Stimulated activated CD8-positive, alpha-beta memory T cell treated with anti-CD3 and anti-CD28 coated beads, Interleukin-7, amount 100 ng/mL, for 24 hours (primary cell): Measurements from ENCODE around the gene CHMP5.

Source experiments
- DNase-seq: peaks from one replicate; pipeline ENCODE4 v3.0.0-alpha.2; 2020; ENCODE audit warnings: low read depth

CHMP5 gene

DNA sequence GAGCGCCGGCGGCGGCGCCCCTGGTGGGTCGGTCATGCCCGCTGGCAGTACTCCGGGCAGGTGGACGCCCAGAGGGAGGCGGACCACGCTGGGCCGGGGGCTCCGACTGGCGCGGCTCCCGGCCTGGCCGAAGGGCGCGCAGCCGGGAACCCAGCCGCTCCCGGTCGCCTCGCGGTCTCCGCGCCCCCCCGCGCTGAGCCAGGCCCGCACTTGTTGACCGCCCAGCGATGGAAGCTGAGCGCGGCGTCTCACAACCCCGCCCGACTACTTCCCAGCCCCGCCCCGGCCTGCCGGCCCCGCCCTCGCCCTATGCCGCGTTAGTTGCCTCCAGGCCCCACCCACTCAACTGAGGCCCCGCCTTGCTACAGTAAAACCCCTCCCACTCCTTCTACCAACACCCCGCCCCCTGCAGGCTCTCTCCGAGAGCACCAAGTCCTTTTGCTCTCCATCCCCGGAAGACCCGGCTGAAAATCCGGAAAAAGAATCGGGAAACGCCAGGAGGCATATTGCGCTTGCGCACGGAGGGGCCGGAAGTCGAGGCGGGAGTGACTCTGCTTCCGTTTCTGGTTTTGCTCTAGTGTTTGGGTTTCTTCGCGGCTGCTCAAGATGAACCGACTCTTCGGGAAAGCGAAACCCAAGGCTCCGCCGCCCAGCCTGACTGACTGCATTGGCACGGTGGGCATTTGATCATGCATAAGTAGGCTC, at the start of gene CHMP5, which contains the start of gene BAG1:
Gene CHMP5 (plus strand): TSS at position 577 of the 705 bp plus-strand sequence. CDS start 30 bp downstream, at position 607.
Gene BAG1 (minus strand): TSS at position 236 of the 705 bp plus-strand sequence.
- peak; percentile 98 for DNase-seq

DNA sequence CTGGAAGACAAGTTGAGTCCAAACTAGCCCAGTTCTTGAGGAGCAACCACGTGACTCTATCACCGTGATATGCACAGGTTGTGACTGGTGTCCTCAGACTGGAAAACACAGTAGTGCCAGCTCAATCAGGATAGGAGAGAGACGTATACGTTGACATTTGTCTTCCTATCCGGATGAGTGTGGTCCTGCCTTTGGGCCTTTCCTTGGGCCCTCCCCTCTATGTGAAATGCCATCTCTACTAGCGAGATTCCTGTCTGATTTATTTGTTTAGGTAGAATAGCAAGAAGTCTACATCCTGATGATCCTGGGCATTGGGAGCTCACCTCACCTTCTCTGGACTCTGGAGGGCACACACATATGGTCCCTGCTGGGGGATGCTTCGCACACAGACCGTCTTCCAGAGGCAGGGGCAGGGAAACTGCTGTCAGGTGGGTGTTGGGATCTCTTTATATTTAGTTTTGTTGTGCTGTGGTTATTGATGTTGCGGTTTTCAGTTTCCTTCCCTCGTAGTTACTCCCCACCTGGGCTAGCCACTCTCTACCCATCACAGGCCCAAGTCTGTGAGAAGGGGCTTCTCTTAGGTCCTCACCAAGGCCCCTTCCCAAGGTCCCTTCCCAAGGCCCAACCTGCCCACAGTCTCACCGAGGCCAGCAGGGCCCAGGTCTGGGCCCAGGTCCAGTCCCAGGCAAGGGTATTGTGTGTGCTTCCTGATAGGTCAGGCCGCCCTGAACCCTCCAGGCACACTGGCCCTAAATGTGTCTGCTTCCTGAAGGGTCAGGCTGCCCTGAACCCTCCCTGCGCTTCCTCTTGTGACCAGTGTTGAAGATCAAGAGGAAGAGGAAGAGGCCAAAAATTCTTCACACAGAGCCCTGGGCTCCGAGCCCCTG, 43.9 kb upstream of the CHMP5 start:
- DNase-seq = no peak

DNA sequence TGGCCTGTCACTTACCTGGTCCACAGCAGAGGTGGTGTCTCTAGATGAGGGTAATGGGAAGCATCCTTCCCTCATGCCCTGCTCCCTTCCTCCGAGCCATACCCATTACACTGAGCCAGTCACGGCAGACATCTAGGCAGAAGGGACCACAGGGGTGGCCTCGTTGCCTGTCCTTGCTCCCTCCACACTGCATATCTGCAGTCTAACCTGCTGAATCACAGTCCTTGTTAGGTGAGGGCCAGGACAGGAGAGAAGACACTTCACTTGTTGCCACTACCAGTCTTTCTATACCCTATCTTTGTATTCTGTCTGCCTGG, 43.3 kb upstream of the CHMP5 start:
- DNase-seq = no peak

DNA sequence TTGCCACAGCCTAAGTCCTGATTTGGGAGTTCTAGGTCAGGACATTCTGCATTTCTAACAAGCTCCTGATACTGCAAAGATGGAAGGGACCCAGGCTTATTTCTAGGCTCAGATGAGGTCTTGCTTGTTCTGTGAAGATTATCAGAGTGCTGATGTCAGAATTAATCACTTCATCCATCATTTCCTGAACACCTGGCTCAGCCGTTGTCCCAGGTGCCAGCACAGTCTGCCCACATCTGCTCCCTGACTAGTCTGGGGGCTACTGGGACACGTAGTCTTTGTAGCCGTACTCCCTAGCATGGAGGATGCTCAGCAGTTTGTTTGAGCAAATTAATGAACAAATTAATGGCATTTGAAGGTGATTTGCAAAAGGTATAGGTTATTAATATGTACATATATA, 42.8 kb upstream of the CHMP5 start:
- no peak for DNase-seq

DNA sequence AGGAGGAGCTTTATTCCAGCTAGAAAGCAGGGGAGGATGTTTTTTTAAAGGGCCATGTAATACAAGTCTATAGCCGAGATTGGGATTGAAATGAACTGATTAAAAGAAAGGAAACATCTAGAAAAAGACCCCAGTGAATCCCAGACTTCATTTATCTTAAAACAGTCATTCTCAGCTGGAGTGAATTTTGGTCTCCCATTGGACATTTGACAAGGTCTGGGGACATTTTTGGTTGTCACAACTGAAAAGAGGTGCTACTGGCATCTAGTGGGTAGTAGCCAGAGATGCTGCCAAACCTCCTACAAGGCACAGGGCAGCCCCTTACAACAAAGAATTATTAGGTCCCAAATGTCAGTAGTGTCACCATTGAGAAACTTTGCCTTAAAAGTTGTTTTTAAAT, 41.2 kb upstream of the CHMP5 start:
- no peak for DNase-seq

DNA sequence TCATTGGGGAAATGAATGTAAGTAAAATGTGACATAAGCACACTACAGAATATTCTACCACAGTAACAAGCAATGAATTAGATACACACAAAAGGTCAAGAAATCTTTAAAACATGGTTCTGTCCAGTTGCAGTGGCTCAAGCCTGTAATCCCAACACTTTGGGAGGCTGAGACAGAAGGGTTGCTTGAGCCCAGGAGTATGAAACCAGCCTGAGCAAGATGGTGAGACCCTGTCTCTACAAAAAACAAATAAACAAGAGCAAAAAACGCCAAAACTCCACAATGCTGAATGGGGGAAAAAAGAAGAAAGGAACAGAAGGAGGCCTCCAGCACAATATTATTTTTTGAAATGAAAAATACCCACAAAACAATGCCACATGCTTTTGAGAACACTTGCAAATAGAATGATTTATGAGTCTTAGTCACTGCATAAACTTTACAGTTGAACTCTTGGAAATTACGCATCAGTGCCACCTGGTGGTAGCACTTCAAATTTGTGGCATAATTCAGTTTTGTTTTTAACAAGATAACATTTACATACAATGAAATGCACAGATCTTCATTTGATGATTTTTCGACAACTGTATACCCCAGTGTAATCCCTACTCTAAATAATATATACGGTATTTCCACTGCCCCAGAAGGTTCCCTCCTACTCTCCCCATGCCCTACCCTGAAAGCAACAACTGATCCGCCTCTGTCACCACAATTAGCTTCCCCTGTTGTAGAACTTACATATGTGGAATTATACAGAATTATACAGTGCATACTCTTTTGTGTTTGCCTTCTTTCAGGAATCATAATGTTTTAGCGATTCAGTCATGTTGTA, 39.3 kb upstream of the CHMP5 start:
- peak; percentile 52 for DNase-seq

DNA sequence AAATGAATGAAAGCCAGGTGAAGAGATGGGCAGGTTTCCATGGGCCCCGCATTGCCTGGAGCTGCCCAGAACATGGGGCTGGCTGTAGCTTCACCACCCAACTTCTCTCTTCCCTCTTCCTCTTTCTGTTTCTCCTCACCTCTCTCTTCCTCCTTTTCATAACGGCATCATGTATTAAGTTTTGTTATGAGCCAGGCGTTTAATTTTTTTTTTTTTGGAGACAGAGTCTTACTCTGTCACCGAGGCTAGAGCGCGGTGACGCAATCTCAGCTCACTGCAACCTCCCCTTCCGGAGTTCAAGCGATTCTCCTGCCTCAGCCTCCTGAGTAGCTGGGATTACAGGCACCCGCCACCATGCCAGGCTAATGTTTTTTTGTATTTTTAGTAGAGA, 37.8 kb upstream of the CHMP5 start:
- DNase-seq = no peak

DNA sequence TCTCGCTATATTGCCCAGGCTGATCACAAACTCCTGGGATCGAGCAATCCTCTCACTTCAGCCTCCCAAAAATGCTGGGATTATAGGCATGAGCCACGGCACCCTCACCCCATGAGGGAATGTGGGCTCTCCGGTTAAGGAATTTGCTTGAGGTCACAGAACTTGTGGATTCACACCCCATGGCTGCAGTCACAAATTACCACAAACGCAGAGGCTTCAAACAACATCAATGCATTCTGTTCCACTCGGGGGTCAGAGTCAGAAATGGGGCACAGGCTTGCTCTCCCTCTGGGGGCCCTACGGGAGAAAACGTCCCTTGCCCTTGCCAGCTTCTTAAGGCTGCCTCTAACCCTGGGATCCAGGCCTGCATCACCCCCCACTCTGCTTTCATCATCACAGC, 37.1 kb upstream of the CHMP5 start:
- DNase-seq = no peak

DNA sequence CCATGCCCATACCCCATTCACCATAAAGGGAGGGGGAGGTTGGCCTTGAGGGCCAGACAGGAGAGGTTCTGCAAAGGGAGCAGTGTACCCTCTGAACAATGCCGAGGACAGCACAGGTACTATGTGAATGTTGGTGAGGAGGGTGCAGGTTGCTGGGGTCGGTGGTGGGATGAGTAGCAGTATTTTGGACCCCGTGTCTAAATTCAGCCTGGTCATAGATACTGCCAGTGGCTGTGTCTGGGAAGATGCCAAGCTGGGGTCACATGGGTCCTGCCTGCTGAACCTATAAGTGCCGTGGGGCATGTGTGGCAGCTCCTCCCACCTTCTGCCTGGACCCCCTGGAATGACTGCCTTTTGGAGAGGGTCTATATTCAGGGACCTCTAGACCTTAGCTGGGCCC, 36.2 kb upstream of the CHMP5 start:
- no peak for DNase-seq

DNA sequence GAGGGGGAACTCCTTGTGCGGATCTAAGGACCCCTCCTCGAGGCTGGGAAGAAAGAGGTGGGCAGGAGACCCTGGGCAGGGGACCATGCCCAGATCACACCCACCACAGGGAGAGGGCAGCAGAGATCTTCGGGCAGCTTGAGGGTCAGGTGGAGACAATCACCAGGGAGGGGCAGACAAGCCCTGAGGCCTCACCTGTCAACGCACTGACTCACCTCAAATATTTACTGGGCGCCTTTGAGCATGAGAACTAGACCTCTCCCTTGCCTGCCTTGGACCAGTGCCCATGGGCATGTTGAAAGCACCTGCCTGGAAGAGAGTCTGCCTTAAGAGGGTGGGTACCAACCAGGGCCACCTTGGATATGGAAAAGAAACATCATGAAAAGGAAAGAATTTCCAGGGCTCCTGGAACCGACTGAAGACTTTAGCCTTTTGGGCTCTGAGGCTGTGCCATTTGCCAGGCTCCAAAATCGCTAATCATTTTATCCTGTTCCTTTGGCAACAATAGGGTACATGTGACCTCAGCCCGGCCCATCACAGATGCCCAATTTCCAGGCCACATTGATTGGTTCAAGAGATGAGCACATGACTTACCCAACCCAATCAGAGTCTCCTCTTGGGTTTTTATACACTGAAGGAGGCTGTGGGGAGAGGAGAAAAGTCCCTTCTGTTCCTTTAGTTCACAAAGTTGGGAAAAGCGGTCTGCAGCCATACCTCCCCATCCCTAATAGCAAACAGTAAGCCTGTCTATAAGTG, 35.3 kb upstream of the CHMP5 start:
- no peak for DNase-seq

DNA sequence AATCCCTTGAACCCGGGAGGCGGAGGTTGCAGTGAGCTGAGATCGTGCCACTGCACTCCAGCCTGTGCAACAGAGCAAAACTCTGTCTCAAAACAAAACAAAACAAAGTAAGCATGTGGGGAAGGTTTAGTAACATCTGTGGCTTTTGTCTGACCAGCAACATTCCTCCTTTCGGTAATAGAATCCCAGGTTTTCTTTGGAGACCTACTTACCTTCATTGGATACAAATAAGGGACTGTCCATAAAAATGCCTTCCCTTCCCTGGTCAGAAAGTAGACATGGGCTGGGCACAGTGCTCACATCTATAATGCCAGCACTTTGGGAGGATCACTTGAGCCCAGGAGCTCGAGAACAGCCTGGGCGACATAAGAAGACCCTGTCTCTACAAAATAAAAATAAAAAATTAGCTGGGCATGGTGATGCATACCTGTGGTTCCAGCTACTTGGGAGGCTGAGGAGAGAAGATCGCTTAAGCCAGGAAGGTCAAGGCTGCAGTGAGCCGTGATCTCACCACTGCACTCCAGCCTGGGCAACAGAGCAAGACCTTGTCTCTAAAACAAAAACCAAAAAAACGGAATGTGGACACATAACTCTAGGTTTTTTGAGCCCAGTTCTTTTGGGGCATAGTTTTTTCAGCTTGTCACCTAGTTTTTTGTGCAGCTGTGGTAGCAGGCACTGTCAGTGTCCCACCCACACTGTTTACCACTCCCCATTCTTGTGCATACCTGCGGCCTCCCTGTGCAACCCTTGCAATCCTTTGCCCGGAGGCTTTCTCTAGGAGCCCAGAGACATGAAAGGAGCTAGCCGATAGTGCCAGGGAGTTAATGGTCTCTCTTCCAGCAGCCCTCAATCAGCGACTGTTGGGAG, 33.9 kb upstream of the CHMP5 start:
- no peak for DNase-seq

DNA sequence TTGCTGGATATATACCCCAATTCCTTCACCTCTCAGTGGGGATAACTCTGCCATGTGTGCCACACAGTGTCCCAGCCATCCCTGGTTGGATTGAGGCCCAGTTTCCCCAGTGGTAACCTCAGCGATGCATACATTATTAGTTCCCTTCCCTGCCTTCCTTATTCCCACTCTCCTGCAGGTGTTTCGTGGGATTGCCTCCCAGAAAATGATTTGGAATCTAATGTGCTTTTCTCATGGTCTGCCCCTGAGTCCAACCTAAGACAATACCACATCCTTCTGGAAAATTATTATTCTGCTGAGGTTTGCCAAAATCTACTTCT, 33.3 kb upstream of the CHMP5 start:
- DNase-seq = no peak

DNA sequence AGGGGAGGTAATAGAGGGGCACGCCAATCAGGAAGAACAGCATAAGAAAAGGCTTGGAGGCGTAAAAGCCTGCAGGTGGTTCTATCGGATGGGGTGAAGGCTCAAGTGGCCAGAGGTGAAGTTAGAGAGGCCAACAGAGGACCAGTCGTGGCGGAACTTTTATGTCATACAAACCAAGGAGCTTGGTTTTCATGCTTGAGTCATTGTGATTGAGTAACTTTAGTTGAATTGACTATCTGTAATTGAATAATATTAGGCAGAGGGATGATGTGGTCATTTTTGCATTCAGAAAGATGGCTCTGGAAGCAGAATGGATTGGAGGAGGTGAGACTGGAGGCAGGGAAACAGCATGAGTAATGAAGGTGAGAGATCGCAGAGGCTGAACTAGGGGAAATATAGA, 32.0 kb upstream of the CHMP5 start:
- DNase-seq = no peak

DNA sequence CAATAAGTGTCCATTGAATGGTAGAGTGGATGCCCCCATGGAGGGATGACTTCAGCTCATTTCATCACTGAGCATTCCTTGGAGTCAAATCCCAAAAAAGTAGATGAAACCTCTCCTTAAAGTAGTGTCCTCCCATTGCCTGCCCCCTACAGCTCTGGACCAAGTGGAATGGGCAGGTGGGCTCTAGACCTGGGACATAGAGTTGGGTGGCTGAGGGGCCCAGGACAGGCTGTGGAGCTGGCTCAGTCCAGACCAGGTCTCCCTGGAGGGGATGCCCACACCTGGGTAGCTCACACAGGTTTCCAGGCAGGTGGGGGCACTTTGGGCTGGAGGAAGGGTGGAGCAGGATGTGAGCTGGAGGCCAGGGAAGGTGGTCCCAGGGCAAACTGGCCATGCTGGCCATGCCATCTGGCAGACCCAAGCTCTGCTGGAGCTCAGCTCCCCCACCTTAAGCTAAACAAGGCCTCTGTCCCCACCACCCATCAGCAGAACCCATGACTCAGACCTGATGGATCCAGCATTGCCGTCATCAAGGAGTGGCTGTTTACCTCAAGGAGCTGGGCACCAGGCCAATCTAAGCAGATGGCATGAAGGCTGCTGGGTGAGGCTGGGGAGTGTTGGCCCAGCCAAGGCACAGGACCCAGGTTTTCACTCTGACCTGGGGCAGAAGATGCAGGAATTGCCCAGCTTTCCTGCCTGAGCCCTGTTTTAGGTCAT, 31.1 kb upstream of the CHMP5 start:
- no peak for DNase-seq

DNA sequence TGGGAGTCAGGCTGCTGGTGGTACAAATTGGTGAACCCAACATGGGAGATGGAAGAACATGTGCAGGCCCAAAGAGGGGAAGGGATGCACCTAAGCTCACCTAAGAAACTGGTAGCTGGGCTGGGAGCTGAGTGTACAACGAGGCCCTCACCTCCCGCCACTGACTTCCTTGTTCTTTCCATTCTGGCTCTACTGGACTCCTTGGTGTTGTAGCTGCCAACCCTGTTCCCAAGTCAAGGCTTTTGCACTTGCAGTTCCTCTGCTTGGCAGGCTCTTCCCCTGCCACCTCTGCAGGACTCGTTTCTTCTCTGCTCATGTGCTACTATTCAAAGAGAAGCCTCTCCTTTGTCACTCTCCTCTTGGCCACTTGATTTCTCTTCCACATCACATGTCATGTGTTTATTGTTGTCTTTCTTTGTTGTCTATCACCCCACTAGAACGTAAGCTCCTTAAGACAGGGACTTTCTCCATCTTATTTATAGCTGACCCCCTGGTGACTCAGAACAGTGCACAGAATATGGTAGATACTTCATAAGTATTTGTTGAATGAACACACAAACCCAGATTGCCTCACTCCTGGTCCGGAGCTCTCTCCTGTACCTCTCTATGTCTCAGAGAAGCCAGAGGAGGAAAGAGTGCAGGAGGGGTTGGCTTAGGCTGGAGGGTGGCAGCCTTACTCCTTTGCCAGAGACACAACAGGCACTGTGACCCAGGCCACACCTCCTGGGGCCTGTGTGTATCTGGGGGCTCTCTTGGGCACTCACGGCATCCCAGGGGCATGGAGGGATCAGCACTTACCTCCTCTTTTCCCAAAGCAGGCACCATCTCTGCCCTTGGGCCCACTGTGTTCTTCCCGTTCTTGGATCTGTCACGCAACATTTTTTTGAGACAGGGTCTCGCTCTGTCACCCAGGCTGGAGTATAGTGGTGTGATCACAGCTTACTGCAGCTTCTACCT, 30.1 kb upstream of the CHMP5 start:
- no peak for DNase-seq

DNA sequence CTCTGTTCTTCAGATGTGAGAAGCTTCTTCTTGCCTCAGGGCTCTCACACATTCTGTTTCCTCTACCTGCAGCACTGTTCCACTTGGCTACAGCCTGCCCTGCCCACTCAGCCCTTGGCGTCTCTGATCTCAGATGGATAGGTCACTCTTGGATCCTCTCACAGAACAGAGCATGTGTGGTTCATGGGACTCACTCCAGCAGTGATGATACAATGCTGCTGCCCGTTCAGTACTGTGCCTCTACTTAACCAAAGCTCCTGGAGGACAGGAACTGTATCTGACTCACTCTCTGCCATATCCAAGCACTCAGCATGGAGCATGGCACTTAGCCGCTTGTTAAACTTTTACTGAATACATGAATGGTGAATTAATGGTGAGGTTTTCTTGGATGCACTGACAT, 28.3 kb upstream of the CHMP5 start:
- no peak for DNase-seq

DNA sequence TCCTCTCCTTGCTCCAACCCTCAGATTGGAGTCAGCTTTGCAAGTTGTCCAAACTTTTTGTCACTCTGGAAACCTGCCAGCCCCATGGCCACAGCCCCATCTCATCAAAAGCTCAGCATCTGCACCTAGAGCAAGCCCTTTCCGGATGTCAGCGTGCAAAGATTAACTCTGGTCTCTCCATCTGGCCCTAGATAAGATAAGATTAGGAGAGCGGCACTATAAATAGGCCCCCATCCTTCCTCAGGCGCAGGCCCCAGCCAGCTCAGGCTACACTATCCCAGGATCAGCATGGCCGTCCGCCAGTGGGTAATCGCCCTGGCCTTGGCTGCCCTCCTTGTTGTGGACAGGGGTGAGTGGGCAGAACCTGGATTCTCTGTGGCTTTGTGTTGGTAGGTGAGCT, 24.9 kb upstream of the CHMP5 start, which contains the start of gene SPINK4:
Gene SPINK4 (plus strand): TSS at position 247 of the 400 bp plus-strand sequence. CDS start 42 bp downstream, at position 289.
- no peak for DNase-seq

DNA sequence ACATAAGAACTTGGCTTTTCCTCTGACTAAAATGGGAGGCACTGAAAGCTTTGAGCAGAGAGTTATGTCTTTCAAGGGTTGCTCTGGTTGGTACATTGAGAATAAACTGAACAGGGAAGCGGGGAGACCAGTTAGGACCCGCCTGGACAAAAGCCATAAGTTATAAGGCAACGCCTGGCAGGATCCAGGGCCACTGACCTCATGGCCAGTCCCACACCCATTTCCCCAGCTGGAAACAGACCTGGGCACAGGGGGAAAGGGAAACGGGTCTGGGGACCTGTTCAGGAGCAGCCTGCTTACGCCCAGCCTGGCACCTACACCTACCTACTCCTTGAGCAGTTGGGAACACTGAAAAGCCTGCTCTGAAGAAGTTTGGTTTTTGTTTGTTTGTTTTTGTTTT, 23.6 kb upstream of the CHMP5 start:
- no peak for DNase-seq

DNA sequence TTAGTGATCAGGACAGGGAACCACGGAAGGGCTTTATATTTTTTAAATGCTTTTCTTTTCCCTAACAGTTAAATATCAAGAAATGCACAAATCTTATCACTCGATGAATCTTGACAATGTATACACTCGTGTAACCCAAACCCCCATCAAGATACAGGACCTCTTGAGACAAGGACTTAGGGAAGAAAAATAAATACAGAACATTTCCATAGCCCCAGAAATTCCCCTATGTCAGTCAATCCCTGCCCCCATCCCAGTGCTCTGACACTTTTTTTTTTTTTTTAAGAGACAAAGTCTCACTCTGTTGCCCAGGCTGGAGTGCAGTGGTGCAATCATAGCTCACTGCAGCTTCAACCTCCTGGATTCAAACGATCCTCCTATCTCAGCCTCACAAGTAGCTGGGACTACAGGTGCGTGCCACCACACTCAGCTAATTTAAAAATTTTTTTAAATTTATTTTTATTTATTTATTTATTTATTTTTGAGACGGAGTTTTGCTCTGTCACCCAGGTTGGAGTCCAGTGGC, 22.2 kb upstream of the CHMP5 start:
- no peak for DNase-seq
